Stimulated activated naive CD4-positive, alpha-beta T cell (primary cell): ENCODE data around the gene FEM1C.

Source experiments
- DNase-seq, 6 experiments: peaks; one replicate each; lab custom pipeline; 2025; lab: John Stamatoyannopoulos, UW

FEM1C gene

GRCh38 chr5:115477581-115477980 is 67.0 kb downstream of the FEM1C start:
- DNase-seq, result no peak

- no peak for DNase-seq
These were observed 68.8 kb downstream of the FEM1C start for GRCh38 chr5:115475788-115476187.

- DNase-seq, result no peak
These were observed 72.1 kb downstream of the FEM1C start for GRCh38 chr5:115472271-115473025.

- DNase-seq, result no peak
These were observed 73.1 kb downstream of the FEM1C start for GRCh38 chr5:115471345-115472063.

GRCh38 chr5:115470921-115471320 is 73.7 kb downstream of the FEM1C start:
- no peak for DNase-seq
